Karpas-422 (cell line): ENCODE measurements around the gene MDM4. TPM values are rescaled to one million over a fixed set of nuclear protein-coding genes. Genes with fewer than 3 reads are reported as not detected.
"Not testable (repeated sequence)": the region's sequence is repeated elsewhere in the genome, so short reads cannot be mapped to it uniquely, and the experiment has no call there.

Source experiments
- DNase-seq: peaks from one replicate; pipeline ENCODE4 v3.0.0-alpha.2; 2015
- H2AFZ ChIP-seq: fragments of 200-600 bp; sonication (generic); 2 replicates; pipeline ENCODE4 v1.6.1; 2014; ENCODE audit warnings: antibody characterized with exemption, low read length, mixed read lengths
- H3K27ac ChIP-seq: fragments of 200-600 bp; sonication (generic); 2 replicates; pipeline ENCODE4 v1.5.1; 2014; ENCODE audit warnings: mild to moderate bottlenecking, low read length, moderate library complexity
- H3K27me3 ChIP-seq: fragments of 200-600 bp; sonication (generic); 2 replicates; pipeline ENCODE4 v1.6.1; 2014; ENCODE audit warnings: low read length, mixed read lengths
- H3K36me3 ChIP-seq: fragments of 200-600 bp; sonication (generic); 2 replicates; pipeline ENCODE4 v1.6.1; 2014; ENCODE audit warnings: low read length, mixed read lengths; ENCODE audit not compliant: insufficient read depth
- H3K4me1 ChIP-seq: fragments of 200-600 bp; sonication (generic); 2 replicates; pipeline ENCODE4 v1.6.1; 2014; ENCODE audit warnings: mild to moderate bottlenecking, low read length, mixed read lengths
- H3K4me2 ChIP-seq: fragments of 200-600 bp; sonication (generic); 2 replicates; pipeline ENCODE4 v1.6.1; 2014; ENCODE audit warnings: low read length, low read depth, mild to moderate bottlenecking; ENCODE audit not compliant: poor library complexity, severe bottlenecking
- H3K4me3 ChIP-seq: fragments of 200-600 bp; sonication (generic); 2 replicates; pipeline ENCODE4 v1.5.1; 2014; ENCODE audit warnings: mild to moderate bottlenecking, antibody characterized with exemption, low read length, mixed read lengths
- H3K79me2 ChIP-seq: fragments of 200-600 bp; sonication (generic); 2 replicates; pipeline ENCODE4 v1.6.1; 2014; ENCODE audit warnings: mild to moderate bottlenecking, low read length, mixed read lengths
- H3K9ac ChIP-seq: fragments of 200-600 bp; sonication (generic); 2 replicates; pipeline ENCODE4 v1.6.0; 2014; ENCODE audit warnings: low read length
- H3K9me2 ChIP-seq: fragments of 200-600 bp; sonication (generic), shearing (Covaris generic); replicated peaks from 2 replicates; pipeline ENCODE4 v1.6.0; 2014; ENCODE audit warnings: mild to moderate bottlenecking, low read length, moderate library complexity; ENCODE audit not compliant: insufficient read depth
- H3K9me3 ChIP-seq: fragments of 300-700, 200-600 bp; sonication (generic); 2 replicates; pipeline ENCODE4 v1.6.1; 2014; ENCODE audit warnings: low read length, mixed read lengths
- H4K20me1 ChIP-seq: fragments of 200-600 bp; sonication (generic); 2 replicates; pipeline ENCODE4 v1.6.1; 2014; ENCODE audit warnings: mild to moderate bottlenecking, antibody characterized with exemption, low read length, low read depth; ENCODE audit not compliant: insufficient read depth
- total RNA-seq: library from RNA; depleted of rRNA; stranded (reverse); fragments of >200 nt; shearing (Covaris generic); gene quantifications from 2 replicates; pipeline ENCODE4 v1.2.3, GENCODE V29; 2014; ENCODE audit warnings: low replicate concordance

Gene MDM4
- total RNA-seq, 1 experiment from 2014 or later: 96.9 TPM

DNA sequence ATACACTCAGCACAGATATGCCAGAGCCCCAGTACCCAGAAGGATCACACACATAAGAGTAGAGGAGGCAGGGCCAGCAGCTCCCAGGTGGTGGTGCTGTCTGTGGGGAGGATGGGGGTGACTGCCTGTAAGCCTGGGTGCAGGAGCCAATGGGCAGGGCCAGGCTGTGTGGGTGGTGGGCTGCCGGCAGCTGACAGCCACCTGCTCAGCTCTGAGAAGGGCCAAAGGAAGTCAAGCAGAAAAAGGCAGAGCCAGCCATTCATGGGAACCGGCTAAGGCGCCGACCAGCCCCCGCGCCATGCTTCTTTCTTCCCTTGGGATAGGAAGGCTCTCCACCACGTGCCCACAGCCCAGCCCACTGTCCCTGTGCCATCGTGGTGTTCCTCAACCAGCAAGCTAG lies 35.7 kb upstream of the MDM4 start:
- H3K27me3 ChIP-seq: no peaks in the 10 kb centered on the region
- H2AFZ ChIP-seq: no peak overlapping the region
- H3K9ac ChIP-seq: no peak overlapping the region
- no peak for DNase-seq
- no peak overlapping the region for H3K4me2 ChIP-seq
- no peaks in the 10 kb centered on the region for H3K79me2 ChIP-seq
- peaks cover 18% of the 10 kb centered on the region for H3K4me1 ChIP-seq
- no peak overlapping the region for H3K27ac ChIP-seq
- H3K9me3 ChIP-seq: no peaks in the 10 kb centered on the region
- no peaks in the 10 kb centered on the region; the same call in 1 of the 2 replicates for H4K20me1 ChIP-seq
- no peaks in the 10 kb centered on the region for H3K9me2 ChIP-seq
- no peak overlapping the region for H3K4me3 ChIP-seq
- H3K36me3 ChIP-seq: no peaks in the 10 kb centered on the region

DNA sequence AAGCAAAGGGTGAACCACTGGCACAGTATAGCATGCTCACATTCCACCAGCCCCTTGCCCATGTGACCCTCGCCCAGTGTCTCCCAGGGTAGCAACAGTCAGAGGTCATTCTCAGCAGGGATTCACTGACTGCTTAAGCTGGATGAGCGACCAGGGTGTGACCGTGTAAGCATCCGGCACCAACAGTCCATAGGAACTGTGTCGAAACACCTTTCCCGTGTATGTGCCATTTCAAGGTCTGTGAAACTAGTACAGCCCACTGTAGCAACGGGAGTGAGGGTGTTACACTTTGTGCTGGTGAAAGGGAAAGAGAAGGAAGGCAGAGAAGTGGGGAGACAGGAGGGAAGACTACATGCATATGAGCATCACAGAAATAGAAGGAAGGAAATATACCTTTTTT lies 32.4 kb upstream of the MDM4 start:
- Histone ChIP-seq H3K4me1 (peaks cover 18% of the 10 kb centered on the region), H4K20me1 (no peaks in the 10 kb centered on the region), H3K4me2 (no peak overlapping the region), H3K9me2 (no peaks in the 10 kb centered on the region), H3K79me2 (no peaks in the 10 kb centered on the region), H3K36me3 (no peaks in the 10 kb centered on the region), H3K4me3 (no peak overlapping the region), H2AFZ (no peak overlapping the region), H3K9ac (no peak overlapping the region), H3K27ac (no peak overlapping the region), H3K27me3 (no peaks in the 10 kb centered on the region), H3K9me3 (no peaks in the 10 kb centered on the region)
- DNase-seq: no peak

DNA sequence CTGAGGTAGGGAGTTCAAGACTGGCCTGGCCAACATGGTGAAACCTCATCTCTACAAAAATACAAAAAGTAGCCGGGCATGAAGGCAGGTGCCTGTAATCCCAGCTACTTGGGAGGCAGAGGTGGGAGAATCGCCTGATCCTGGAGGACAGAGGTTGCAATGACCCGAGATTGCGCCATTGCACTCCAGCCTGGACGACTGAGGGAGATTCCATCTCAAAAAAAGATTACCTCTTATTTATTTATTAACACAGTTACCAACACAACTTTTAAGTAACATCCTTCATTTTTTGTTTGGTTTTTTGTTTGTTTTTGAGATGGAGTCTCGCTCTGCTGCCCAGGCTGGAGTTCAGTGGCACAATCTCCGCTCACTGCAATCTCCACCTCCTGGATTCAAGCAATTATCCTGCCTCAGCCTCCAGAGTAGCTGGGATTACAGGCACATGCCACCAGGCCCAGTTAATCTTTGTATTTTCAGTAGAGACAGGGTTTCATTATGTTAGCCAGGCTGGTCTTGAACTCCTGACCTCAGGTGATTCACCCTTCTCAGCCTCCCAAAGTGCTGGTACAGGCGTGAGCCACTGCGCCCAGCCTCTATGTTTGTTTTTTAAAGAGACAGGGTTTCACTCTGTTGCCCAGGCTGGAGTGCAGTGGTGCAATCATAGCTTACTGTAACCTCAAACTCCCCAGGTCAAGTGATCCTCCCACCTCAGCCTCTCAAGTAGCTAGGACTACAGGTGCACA lies 29.5 kb upstream of the MDM4 start:
- H3K4me2 ChIP-seq, H3K4me1 ChIP-seq, H3K79me2 ChIP-seq: not testable (repeated sequence)

DNA sequence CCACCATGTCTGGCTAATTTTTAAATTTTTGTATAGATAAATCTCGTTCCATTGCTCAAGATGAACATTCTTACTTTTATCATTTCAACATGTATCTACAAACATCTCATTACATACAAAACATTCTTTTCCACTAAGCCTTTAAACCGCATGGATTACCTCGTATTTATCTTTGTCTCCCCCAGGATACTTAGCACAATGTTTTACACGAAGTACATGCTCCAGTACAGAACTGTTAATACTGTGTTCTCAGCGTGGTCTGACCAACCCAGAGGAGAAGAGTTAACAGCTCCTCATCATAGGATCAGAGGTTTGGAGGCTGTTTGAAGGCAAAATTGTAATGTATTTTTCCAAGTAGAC lies 29.0 kb upstream of the MDM4 start:
- Histone ChIP-seq H3K4me3 (no peak overlapping the region), H2AFZ (no peak overlapping the region), H4K20me1 (peaks cover 2% of the 10 kb centered on the region; the same call in 1 of the 2 replicates), H3K36me3 (no peaks in the 10 kb centered on the region), H3K9me3 (no peaks in the 10 kb centered on the region), H3K27me3 (no peaks in the 10 kb centered on the region; the same call in 1 of the 2 replicates), H3K9me2 (no peaks in the 10 kb centered on the region), H3K79me2 (no peaks in the 10 kb centered on the region), H3K27ac (no peak overlapping the region), H3K4me2 (no peak overlapping the region), H3K9ac (no peak overlapping the region), H3K4me1 (no peaks in the 10 kb centered on the region)
- no peak for DNase-seq

More for the DNA sequence above, 29.5 kb upstream of the MDM4 start:
- H4K20me1 ChIP-seq, H3K27me3 ChIP-seq, H3K27ac ChIP-seq, H3K36me3 ChIP-seq, H3K9ac ChIP-seq, H3K9me3 ChIP-seq, DNase-seq, H3K9me2 ChIP-seq, H3K4me3 ChIP-seq, H2AFZ ChIP-seq: not testable (repeated sequence)

DNA sequence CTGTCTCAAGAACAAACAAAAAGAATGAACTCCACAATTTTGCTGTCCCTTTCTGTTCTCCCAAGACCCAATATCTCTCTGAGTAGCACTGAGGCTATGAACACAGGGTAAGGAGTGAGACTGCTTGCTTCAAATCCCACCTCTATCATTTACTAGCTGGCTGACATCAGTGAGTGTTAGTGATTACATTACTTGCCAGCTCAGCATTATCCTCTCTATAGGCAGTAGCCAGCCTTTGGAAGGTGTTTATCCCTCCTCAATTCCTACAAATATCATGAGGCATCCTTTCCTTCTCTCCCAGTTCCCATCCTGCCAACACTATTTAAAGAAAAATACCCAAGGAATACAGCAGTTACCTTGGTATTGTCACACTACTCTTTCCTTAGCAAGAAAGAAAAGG lies 24.6 kb upstream of the MDM4 start:
- H3K36me3 ChIP-seq: no peaks in the 10 kb centered on the region

DNA sequence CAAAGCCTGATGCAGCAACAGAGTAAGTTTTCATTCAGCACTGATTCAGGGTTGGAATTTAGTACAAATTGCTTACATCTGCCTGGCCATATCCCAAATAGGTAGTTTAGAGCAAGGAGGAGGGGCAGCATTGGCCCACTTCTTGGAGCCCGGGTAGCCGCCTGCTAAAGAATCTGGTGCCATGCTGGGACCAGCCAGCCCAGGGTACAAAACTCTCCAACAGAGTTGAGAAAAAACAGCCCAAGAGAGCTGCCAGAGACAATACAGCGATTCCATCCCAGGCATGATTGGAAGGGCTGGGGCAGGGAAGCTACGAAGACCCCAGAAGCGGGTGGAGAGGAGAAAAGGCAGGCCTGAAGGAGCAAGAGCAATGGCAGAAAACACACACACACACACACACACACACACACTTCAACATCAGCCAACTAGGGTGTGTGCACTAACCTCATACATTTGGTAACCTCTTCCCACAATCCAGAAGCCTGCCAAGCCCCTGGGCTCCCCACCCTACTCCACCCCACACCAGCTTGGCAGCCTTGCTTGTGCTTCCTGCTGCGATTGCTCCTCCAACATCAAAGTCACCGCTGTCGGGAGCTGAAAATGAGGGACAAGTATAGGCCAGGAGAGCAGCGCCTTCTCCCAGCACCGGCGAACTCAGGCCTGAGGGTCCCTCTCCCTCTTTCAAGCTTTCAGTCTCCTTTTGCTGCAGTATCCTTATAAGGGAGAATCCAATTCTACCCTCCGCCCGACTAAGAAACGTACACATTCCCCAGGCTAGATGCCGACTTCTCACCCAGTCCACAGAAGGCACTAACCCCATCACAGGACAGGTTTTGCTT lies 22.8 kb upstream of the MDM4 start:
- peaks cover 34% of the 10 kb centered on the region for H3K4me1 ChIP-seq
- H2AFZ ChIP-seq: no peak overlapping the region; the same call in 1 of the 2 replicates
- no peaks in the 10 kb centered on the region for H3K9me2 ChIP-seq
- H3K36me3 ChIP-seq: no peaks in the 10 kb centered on the region
- peak overlapping the region; percentile 80 for H3K4me3 ChIP-seq
- DNase-seq: no peak
- no peak overlapping the region for H3K27ac ChIP-seq
- H3K79me2 ChIP-seq: no peaks in the 10 kb centered on the region
- no peaks in the 10 kb centered on the region for H3K9me3 ChIP-seq
- peak overlapping the region; percentile 88 for H3K4me2 ChIP-seq
- peaks cover 9% of the 10 kb centered on the region; the same call in 1 of the 2 replicates for H4K20me1 ChIP-seq
- peak overlapping the region; percentile 75 for H3K9ac ChIP-seq
- H3K27me3 ChIP-seq: no peaks in the 10 kb centered on the region; the same call in 1 of the 2 replicates

More for the DNA sequence above, 24.6 kb upstream of the MDM4 start:
- H3K79me2 ChIP-seq: no peaks in the 10 kb centered on the region
- peaks cover 9% of the 10 kb centered on the region; the same call in 1 of the 2 replicates for H4K20me1 ChIP-seq
- peaks cover 34% of the 10 kb centered on the region for H3K4me1 ChIP-seq
- no peak overlapping the region for H3K4me3 ChIP-seq
- H3K4me2 ChIP-seq: no peak overlapping the region
- no peak overlapping the region for H2AFZ ChIP-seq
- no peaks in the 10 kb centered on the region for H3K9me2 ChIP-seq
- no peak overlapping the region for H3K27ac ChIP-seq
- H3K9ac ChIP-seq: no peak overlapping the region
- no peak for DNase-seq
- no peaks in the 10 kb centered on the region for H3K9me3 ChIP-seq
- H3K27me3 ChIP-seq: no peaks in the 10 kb centered on the region; the same call in 1 of the 2 replicates

DNA sequence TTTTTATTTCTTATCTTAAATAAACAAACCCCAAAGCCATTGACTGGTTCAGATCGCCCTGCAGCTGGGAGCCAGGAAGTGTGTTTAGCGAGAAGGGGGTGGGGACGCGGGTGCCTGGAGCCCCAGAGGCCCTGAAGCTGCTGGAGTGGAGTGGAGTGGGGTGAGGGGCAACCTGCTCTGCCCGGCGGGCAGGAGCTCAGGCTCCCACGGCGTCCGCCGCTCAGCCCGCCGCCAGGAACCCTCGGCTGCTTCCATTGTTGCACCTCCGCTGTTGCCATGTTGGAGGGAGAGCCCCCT lies 22.3 kb upstream of the MDM4 start:
- Histone ChIP-seq H3K4me2 (peak overlapping the region; percentile 88), H3K4me3 (peak overlapping the region; percentile 80), H3K9me3 (no peaks in the 10 kb centered on the region), H3K4me1 (peaks cover 37% of the 10 kb centered on the region), H2AFZ (peak overlapping the region; percentile 91; the same call in 1 of the 2 replicates), H3K27me3 (no peaks in the 10 kb centered on the region; the same call in 1 of the 2 replicates), H3K27ac (no peak overlapping the region), H3K79me2 (no peaks in the 10 kb centered on the region), H3K9ac (peak overlapping the region; percentile 75), H3K9me2 (no peaks in the 10 kb centered on the region), H3K36me3 (no peaks in the 10 kb centered on the region), H4K20me1 (peaks cover 9% of the 10 kb centered on the region; the same call in 1 of the 2 replicates)
- no peak for DNase-seq
